ENCODE results near the gene DEPP1. TPM values are rescaled to one million over a fixed set of nuclear protein-coding genes. Genes with fewer than 3 reads are reported as not detected.

DEPP1 gene
- total RNA-seq, 2 donors from 2014 or later, result 27.2 to 144 TPM

GRCh38 chr10:44977287-44978212, 1.1 kb downstream of the DEPP1 start:
- peaks cover 20% of the 10 kb centered on the region for H3K4me1 ChIP-seq (replicated peaks)
- peak overlapping the region; percentile 30 to 38 for H3K4me3 ChIP-seq
- no peak for DNase-seq (ENCODE audit: low spot score)
- WGBS, result 82% methylated on average over 22 of the region's 25 CpGs
- TF ChIP-seq POLR2AphosphoS5 (IDR thresholded peaks at IDR 0.05) (no peak), CTCF (IDR thresholded peaks at IDR 0.05) (no peak), POLR2A (IDR thresholded peaks at IDR 0.05) (no peak)
- peak overlapping the region; percentile 76 for H3K27ac ChIP-seq
- intact Hi-C loops (cut with DNase I), result loop anchor here (10.0 kb wide), 1 partner anchor 1303 kb away; no protein-coding TSS in a partner anchor
- H3K27me3 ChIP-seq (replicated peaks; ENCODE audit: insufficient read depth), result no peaks in the 10 kb centered on the region
- H3K9me3 ChIP-seq, result no peaks in the 10 kb centered on the region
- H3K36me3 ChIP-seq, result no peaks in the 10 kb centered on the region

GRCh38 chr10:44976352-44977198, 2.0 kb downstream of the DEPP1 start:
- H3K27me3 ChIP-seq (replicated peaks; ENCODE audit: insufficient read depth), result no peaks in the 10 kb centered on the region
- H3K27ac ChIP-seq, result peak overlapping the region; percentile 30 to 76
- no peaks in the 10 kb centered on the region for H3K36me3 ChIP-seq
- 89% methylated on average over 9 of the region's 9 CpGs for WGBS
- H3K4me1 ChIP-seq (replicated peaks), result peaks cover 20% of the 10 kb centered on the region
- DNase-seq (ENCODE audit: low spot score), result no peak
- intact Hi-C loops (cut with DNase I), result loop anchor here (10.0 kb wide), 1 partner anchor 1302 kb away; no protein-coding TSS in a partner anchor
- TF ChIP-seq POLR2AphosphoS5 (IDR thresholded peaks at IDR 0.05) (no peak), POLR2A (IDR thresholded peaks at IDR 0.05) (no peak), CTCF (IDR thresholded peaks at IDR 0.05) (no peak)
- H3K4me3 ChIP-seq, result peak overlapping the region; percentile 30 to 38
- no peaks in the 10 kb centered on the region for H3K9me3 ChIP-seq

GRCh38 chr10:44975431-44976331, 2.9 kb downstream of the DEPP1 start:
- TF ChIP-seq POLR2AphosphoS5 (IDR thresholded peaks at IDR 0.05) (no peak), CTCF (IDR thresholded peaks at IDR 0.05) (no peak), POLR2A (IDR thresholded peaks at IDR 0.05) (no peak)
- WGBS, result 53% methylated on average over 10 of the region's 10 CpGs
- Histone ChIP-seq H3K9me3 (no peaks in the 10 kb centered on the region), H3K27me3 (replicated peaks; ENCODE audit: insufficient read depth) (no peaks in the 10 kb centered on the region), H3K4me1 (replicated peaks) (peaks cover 14% of the 10 kb centered on the region), H3K36me3 (no peaks in the 10 kb centered on the region), H3K27ac (peak overlapping the region; percentile 71 to 73), H3K4me3 (peak overlapping the region; percentile 31 to 38)
- no peak for DNase-seq (ENCODE audit: low spot score)
- intact Hi-C loops (cut with DNase I), result loop anchor here (2.0 to 10.0 kb wide), 4 partner anchors 17 to 1301 kb away; partner anchors contain the start of gene RASSF4

GRCh38 chr10:44974628-44975430, 3.8 kb downstream of the DEPP1 start:
- DNase-seq (ENCODE audit: low spot score), result peak; percentile 59
- intact Hi-C loops (cut with DNase I), result loop anchor here (2.0 to 10.0 kb wide), 4 partner anchors 16 to 1300 kb away; partner anchors contain the start of gene RASSF4
- no peaks in the 10 kb centered on the region for H3K9me3 ChIP-seq
- H3K4me3 ChIP-seq, result peak overlapping the region; percentile 31 to 33
- no peaks in the 10 kb centered on the region for H3K27me3 ChIP-seq (replicated peaks; ENCODE audit: insufficient read depth)
- peak; percentile 29 for TF ChIP-seq POLR2AphosphoS5 (IDR thresholded peaks at IDR 0.05)
- no peak for TF ChIP-seq POLR2A (IDR thresholded peaks at IDR 0.05)
- TF ChIP-seq CTCF (IDR thresholded peaks at IDR 0.05), result peak; percentile 95 to 96 (median 96)
- no peaks in the 10 kb centered on the region for H3K36me3 ChIP-seq
- H3K27ac ChIP-seq, result peak overlapping the region; percentile 71 to 73
- WGBS, result 4% methylated on average over 46 of the region's 46 CpGs
- H3K4me1 ChIP-seq (replicated peaks), result peaks cover 10% of the 10 kb centered on the region

All from prostate gland (tissue), 2 donors.